ENCODE data around the gene WFDC10A. TPM values are rescaled to one million over a fixed set of nuclear protein-coding genes. Genes with fewer than 3 reads are reported as not detected.
A peak's percentile ranks its signal among the peaks of the same experiment; 100 is the strongest.
"Not testable (repeated sequence)": the region's sequence is repeated elsewhere in the genome, so short reads cannot be mapped to it uniquely, and the experiment has no call there.

WFDC10A gene
- total RNA-seq, 1 experiment from 2014 or later = not detected

- peak overlapping the region; percentile 36 for H3K4me3 Mint-ChIP-seq
- peaks cover 10% of the 10 kb centered on the region for H3K9me3 Mint-ChIP-seq
- peaks cover 26% of the 10 kb centered on the region for H3K4me1 Mint-ChIP-seq
- DNase-seq (ENCODE audit: low spot score) (no peak), ATAC-seq (peak; percentile 94)
- H3K36me3 Mint-ChIP-seq = no peaks in the 10 kb centered on the region; the same call in 1 of the 2 replicates
- CTCF ChIA-PET = interaction anchor here (0.5 to 1.9 kb wide), 7 partner anchors 12 to 518 kb away, joined by 3 to 13 read pairs (median 4); partner anchors contain the start of gene WFDC10A
- no peak for TF ChIP-seq ARID4B (CRISPR knock-in tag; IDR thresholded peaks at IDR 0.05; ENCODE audit: borderline replicate concordance)
- TF ChIP-seq ZMAT4 (CRISPR knock-in tag; IDR thresholded peaks at IDR 0.05) = no peak
- no peak for TF ChIP-seq IRF2 (CRISPR knock-in tag; IDR thresholded peaks at IDR 0.05; ENCODE audit: borderline replicate concordance, low read depth)
- no peak for TF ChIP-seq TCF7 (CRISPR knock-in tag; IDR thresholded peaks at IDR 0.05; ENCODE audit: low read depth)
- TF ChIP-seq SP1 (CRISPR knock-in tag; conservative IDR thresholded peaks at IDR 0.05) = no peak
- no peak for TF ChIP-seq GABPB1 (CRISPR knock-in tag; IDR thresholded peaks at IDR 0.05)
- TF ChIP-seq NR1H2 (CRISPR knock-in tag; IDR thresholded peaks at IDR 0.05) = no peak
- TF ChIP-seq SMAD3 (CRISPR knock-in tag; IDR thresholded peaks at IDR 0.05; ENCODE audit: borderline replicate concordance) = no peak
- no peak for TF ChIP-seq NFYB (CRISPR knock-in tag; conservative IDR thresholded peaks at IDR 0.05; ENCODE audit: low read depth)
- TF ChIP-seq FOXP1 (CRISPR knock-in tag; IDR thresholded peaks at IDR 0.05; ENCODE audit: borderline replicate concordance) = no peak
- no peak for TF ChIP-seq ZNF396 (CRISPR knock-in tag; IDR thresholded peaks at IDR 0.05; ENCODE audit: borderline replicate concordance)
- TF ChIP-seq E2F1 (CRISPR knock-in tag; IDR thresholded peaks at IDR 0.05) = no peak
- TF ChIP-seq KAT7 (CRISPR knock-in tag; IDR thresholded peaks at IDR 0.05; ENCODE audit: borderline replicate concordance) = no peak
- TF ChIP-seq ATF6 (CRISPR knock-in tag; IDR thresholded peaks at IDR 0.05) = no peak
- no peak for TF ChIP-seq CREM (CRISPR knock-in tag; IDR thresholded peaks at IDR 0.05)
- no peak for TF ChIP-seq STAT6 (CRISPR knock-in tag; conservative IDR thresholded peaks at IDR 0.05; ENCODE audit: low read depth)
- no peak for TF ChIP-seq FOXJ3 (CRISPR knock-in tag; IDR thresholded peaks at IDR 0.05; ENCODE audit: borderline replicate concordance)
- TF ChIP-seq ESRRA (CRISPR knock-in tag; IDR thresholded peaks at IDR 0.05; ENCODE audit: borderline replicate concordance) = no peak
- TF ChIP-seq AFF4 (CRISPR knock-in tag; IDR thresholded peaks at IDR 0.05; ENCODE audit: borderline replicate concordance) = no peak
- no peak for TF ChIP-seq ZNF671 (CRISPR knock-in tag; IDR thresholded peaks at IDR 0.05)
- H3K27ac Mint-ChIP-seq = peak overlapping the region; percentile 85
- H3K27me3 Mint-ChIP-seq (ENCODE audit: low read depth) = no peaks in the 10 kb centered on the region
- POLR2A ChIA-PET = no interaction called here
Observed at GRCh38 chr20:45583502-45583901, 46.0 kb upstream of the WFDC10A start.

GRCh38 chr20:45584294-45584693 is 45.2 kb upstream of the WFDC10A start:
- Mint-ChIP-seq H3K9me3 (peaks cover 13% of the 10 kb centered on the region), H3K4me1 (peaks cover 26% of the 10 kb centered on the region)
- DNase-seq (ENCODE audit: low spot score); H3K27me3 Mint-ChIP-seq (ENCODE audit: low read depth); H3K4me3 Mint-ChIP-seq; H3K27ac Mint-ChIP-seq; ATAC-seq; POLR2A ChIA-PET; H3K36me3 Mint-ChIP-seq: not testable (repeated sequence)
- CTCF ChIA-PET = interaction anchor here (0.9 to 1.9 kb wide), 3 partner anchors 148 to 293 kb away, joined by 3 to 13 read pairs (median 3); no protein-coding TSS in a partner anchor

Data from WTC11 (cell line).